ENCODE results near the gene PTBP3.
"Not testable (repeated sequence)": the region's sequence is repeated elsewhere in the genome, so short reads cannot be mapped to it uniquely, and the experiment has no call there.

Gene PTBP3

DNA sequence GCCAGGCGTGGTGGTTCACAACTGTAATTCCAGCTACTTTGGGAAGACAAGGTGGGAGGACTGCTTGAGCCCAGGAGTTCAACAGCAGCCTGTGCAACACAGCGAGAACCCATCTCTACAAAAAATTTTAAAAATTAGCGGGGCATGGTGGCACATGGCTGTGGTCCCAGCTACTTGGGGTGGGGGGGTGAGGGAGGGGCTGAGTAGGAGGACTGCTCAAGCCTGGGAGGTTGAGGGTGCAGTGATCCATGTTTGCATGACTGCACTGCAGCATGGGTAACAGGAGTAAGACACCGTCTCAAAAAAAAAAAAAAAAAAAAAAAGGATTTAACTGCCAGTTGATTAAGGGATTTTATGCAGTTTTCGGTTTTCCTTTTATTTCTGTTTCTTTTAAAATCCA, 65.0 kb downstream of the PTBP3 start:
- DNase-seq, result no peak

DNA sequence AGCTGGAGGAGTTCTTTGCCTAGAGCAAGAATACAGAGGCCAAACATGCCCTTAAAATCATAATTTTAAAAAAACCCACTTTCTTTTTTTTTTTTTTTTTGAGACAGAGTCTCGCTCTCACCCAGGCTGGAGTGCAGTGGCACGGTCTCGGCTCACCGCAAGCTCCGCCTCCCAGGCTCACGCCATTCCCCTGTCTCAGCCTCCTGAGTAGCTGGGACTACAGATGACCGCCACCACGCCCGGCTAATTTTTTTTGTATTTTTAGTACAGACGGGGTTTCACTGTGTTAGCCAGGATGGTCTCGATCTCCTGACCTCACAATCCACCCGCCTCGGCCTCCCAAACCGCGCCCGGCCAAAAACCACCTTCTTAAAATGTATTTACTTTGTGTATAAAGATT, 66.3 kb downstream of the PTBP3 start:
- not testable (repeated sequence) for DNase-seq

DNA sequence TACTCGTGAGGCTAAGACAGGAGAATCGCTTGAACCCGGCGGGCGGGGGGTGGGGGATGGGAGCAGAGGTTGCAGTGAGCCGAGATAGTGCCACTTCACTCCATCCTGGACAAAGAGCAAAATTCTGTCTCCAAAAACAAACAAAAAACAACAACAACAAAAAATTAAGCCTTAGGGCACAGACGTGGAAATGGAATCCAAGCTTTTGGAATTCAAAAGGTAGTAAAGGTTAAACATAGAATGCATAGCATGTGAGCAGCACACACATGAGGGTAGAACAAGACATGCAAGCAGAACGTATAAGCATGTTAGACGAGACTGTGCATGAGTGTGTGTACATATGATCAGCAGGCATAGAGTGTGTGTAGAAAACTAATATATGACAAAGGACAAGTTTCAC, 68.0 kb downstream of the PTBP3 start:
- DNase-seq, result no peak

DNA sequence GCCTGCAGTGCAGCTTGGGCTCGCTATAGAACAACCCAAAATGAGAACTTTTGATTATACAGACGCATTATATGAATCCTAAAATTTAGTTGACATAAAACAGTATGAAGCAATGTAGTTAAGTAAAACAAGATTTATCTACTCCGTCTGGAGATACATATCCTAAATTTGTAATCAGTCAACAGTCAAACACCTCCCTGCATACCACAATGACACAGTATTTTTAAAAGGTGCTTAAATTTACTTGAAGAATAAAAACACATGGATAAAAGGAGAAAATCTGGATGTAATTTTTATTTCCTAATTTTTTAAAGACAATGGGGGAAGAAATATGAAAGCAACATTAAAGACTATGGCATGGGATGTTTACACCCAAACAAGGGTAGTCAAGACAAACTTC, 70.8 kb downstream of the PTBP3 start:
- DNase-seq, result no peak

DNA sequence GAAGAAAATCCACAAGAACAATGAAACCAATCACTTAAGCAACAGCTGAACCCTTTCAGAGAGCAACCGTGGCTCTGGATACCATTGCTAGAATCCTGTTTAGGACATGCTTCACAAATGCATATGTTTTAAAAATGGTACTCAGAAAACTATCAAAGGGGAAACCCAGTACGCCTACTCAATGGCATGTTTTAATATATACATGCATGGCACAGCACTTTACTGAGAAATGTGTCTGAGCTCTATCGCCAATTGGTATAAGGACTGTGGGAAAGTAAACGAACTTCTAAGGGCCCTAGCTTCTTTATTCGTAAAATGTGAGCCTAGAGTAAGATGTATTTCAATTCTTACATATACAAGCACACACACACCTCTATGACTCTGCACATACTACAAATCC, 72.3 kb downstream of the PTBP3 start:
- no peak for DNase-seq

DNA sequence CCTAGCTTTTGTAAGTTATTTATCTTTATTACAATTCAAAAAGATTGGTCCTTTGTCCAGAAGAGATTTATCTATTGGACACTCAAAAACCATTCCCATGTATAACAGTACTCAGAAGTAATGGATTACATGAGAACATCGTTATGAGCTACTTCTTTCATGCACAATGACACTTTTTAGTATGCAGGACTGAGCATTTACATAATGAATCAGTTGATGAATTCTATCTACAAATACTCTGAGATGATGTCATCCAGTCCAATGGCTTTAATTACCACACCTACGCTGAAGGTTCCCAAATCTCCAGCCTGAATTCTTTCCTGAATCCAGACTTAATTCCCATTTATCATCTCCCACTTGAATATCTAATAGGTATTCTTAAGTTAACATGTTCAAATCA, 75.3 kb downstream of the PTBP3 start:
- DNase-seq, result no peak

DNA sequence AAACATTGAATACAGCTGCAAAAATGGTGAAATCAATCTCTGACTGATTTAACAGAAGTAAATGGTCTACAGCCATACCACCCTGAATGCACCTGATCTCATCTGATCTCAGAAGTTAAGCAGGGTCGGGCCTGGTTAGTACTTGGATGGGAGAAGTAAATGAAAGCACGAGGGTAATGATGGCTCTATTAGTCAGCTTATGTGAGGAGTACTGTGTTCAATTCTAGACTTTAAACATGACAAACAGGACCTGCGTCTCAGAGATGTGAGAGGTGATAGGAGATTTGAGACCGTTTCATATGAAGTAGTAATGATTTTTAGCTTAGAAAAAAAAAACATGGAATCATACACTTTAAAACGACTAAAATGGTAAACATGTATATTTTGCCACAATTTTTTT, 81.2 kb downstream of the PTBP3 start:
- DNase-seq, result no peak

DNA sequence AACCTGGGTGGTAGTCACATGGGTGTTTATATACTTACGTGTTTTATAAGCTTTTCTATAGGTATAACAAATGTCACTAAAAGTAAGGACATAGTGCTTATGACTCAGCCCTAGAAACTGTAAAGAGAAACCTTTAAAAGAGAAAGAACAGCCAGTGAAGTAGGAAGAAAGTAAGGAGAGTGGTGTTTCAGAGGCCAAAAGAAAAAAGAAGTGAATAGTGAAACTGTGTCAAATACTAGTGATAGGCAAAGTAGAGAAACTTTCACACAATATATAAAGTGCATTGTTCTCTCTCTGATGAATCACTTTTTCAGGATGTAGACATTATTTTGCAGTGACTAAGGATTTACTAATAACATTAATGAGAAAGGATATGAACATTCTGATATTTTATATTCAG, 84.1 kb downstream of the PTBP3 start:
- no peak for DNase-seq

DNA sequence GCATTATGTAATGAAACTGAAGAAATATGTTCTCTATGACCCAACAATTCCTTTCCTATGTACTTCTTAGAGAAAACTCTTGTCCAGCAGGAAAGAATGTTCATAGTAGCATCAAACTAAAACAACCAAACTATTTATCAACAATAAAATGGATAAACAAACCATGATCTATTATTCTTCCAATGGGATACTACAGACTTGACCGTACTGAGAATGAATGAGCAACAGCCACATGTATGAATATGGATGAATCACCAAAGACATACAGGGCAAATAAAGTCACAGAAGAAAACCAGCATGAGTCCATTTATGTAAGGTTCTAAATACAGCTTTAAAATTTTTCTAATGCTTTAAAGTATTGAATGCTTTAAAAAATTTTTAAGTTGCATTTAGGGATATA, 84.7 kb downstream of the PTBP3 start:
- DNase-seq, result no peak

DNA sequence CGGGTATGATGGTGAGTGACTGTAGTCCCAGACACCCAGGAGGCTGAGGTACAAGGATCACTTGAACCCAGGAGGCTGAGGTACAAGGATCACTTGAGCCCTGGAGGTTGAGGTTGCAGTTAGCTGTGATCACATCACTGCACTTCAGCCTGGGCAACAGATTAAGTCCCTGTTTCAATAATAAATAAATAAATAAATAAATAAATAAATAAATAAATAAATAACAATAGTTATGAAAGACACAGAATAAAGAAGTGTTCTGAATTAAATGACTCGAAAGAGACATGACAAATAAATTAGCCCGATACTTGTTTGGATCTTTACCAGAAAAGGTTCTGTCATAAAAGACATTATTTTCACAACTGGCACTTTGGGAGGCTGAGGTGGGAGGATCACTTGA, 86.3 kb downstream of the PTBP3 start:
- DNase-seq, result no peak

DNA sequence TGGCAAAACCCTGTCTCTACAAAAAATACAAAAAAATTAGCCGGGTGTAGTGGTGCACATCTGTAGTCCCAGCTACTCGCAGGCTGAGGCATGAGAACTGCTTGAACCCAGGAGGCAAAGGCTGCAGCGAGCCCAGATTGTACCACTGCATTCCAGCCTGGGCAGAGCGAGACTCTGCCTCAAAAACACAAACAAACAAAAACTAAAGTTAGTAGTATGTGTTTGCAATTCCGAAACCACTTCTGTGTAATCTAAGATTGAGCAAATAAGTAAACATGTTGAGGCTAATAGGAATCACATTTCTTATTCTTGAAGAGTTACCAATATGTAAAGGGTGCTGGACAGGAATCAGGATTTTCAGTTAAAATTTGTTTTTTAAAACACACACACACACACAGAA, 88.3 kb downstream of the PTBP3 start:
- DNase-seq, result no peak

DNA sequence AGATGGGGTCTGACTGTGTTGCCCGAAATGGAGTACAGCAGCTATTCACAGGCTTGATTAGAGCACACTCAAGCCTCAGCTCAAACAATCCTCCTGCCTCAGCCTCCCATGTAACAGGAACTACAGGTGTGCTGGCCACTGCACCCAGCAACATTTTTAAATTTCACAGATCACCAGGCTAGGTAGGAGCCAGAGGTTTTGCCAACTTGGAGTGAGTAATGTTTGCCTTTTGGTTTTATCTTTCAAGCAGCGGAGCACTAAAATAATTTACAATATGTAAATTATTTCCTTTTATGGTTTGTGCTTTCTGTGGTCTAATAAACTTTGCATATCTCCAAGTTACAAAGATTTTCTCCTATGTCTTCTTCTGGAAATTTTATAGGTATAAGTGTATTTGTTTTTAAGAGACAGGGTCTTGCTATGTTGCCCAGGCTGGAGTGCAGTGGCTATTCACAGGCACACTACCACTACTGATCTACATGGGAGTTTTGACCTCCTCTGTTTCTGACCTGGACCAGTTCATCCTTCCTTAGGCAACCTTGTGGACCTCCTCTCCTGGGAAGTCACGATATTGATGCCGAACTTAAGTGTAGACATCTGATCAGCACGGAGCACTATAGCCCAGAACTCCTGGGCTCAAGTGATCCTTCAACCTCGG, 91.1 kb downstream of the PTBP3 start:
- no peak for DNase-seq

DNA sequence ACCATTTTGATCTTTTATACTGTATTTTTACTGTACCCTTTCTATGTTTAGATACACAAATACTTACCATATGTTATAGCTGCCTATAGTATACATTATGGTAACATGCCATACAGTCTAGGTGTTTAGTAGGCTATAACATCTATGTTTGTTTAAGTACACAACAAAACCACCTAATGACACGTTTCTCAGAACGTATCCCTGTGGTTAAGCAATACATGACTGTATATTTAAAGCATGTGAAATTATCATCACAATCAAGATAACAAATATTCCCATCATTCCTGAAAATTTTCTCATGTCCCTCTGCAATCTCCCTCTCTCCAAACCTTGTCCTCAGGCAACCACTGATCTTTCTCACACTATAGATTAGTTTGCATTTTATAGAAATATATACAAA, 91.9 kb downstream of the PTBP3 start:
- no peak for DNase-seq

DNA sequence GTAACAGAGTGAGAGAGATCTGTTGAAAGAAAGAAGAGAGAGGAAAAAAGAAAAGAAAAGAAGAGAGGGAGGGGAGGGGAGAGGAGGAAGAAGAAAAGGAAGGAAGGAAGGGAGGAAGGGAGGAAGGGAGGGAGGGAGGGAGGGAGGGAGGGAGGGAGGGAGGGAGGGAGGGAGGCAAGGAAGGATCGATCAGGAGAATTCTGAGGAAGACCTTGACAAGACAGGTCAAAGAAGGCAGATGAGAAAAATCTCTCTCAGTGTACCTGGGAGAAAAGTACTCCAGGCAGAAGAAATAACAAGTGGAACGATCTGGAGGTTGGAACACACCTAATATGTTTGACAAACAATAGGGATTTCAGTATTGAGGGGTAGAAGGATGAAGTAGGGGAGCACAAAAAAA, 93.7 kb downstream of the PTBP3 start:
- no peak for DNase-seq

DNA sequence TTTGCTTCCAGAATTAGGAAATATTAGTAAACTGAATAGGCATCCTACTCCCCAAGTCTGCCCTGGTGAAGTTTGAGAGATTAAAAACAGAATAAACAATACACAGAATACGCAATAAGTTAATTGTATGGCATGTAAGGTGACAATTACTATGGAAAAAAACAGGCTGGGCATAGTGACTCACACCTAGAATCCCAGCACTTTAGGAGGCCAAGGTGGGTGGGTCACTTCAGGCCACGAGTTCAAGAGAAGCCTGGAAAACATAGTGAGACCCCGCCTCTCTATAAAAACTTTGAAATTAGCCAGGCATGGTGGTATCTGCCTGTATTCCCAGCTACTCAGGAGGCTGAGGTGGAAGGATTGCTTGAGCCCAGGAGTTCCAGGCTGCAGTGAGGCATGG, 94.1 kb downstream of the PTBP3 start:
- DNase-seq, result no peak

DNA sequence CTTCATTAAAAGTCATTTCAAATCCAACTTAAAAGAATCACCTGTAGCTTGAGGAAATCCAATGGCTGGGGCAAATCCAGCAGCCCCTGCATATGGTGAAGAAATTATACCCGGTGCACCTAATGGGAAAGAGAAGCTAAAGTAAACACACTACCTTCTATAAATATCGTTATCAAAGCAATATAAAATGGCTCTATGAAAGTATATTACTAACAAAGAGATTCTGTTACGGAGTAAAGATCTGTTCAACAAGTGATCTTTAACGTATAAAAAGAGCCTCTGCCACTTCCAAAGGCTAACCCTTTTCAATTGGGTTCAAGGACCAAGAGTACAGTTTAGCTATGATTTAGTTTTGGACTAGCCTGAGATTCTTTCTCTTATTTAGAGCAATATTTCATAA, 98.6 kb downstream of the PTBP3 start:
- DNase-seq, result no peak

DNA sequence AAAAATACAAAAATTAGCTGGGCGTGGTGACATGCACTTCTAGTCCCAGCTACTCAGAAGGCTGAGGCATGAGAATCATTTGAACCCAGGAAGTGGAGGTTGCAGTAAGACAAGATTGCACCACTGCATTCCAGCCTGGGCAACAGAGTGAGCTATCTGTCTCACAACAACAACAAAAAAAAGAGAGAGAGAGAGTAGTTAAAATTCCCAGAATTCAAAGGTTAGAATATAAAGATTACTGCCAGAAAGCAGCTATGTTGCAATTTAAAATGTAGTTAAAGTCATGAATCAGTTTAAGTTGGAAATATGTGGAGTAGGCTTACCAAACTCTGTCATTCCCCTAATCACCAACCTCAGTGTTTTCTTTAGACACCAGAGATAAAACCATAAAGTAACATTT, 99.7 kb downstream of the PTBP3 start:
- no peak for DNase-seq

DNA sequence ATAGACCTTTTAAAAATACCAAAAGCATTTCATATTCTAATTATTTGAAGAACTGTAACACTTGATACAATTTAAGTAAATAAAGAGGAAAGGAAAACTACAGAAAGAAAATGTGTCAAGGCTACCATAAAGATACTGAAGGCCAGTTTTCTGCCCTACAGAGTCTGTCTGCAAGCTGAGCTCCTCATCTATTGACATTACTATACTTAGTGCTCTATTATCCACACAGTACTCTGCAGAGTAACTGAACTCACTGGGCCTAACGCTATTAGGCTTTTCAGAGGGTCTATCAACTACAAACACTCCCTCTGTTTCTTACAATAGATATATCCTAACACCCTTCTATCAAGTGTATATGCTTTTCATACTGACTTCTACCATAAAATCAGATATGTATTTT, 101.2 kb downstream of the PTBP3 start:
- no peak for DNase-seq

DNA sequence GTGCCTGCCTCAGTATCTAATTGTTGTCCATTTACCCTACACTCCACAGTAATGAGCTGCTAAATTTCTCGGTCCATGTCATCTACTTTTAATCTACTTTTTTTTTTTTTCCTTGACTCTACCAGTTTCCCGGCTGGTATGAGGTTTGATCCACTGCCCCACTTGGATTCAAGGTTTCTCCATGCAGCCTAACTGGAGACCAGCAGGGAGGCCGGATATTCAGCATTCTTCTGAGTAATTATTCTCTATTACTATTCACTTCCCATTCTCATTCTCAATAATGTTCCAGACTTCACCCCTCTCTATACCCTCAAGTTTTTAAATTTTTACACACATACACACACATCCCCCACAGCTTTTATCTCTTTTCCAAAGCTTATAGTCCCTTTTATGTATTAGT, 107.3 kb downstream of the PTBP3 start:
- no peak for DNase-seq

DNA sequence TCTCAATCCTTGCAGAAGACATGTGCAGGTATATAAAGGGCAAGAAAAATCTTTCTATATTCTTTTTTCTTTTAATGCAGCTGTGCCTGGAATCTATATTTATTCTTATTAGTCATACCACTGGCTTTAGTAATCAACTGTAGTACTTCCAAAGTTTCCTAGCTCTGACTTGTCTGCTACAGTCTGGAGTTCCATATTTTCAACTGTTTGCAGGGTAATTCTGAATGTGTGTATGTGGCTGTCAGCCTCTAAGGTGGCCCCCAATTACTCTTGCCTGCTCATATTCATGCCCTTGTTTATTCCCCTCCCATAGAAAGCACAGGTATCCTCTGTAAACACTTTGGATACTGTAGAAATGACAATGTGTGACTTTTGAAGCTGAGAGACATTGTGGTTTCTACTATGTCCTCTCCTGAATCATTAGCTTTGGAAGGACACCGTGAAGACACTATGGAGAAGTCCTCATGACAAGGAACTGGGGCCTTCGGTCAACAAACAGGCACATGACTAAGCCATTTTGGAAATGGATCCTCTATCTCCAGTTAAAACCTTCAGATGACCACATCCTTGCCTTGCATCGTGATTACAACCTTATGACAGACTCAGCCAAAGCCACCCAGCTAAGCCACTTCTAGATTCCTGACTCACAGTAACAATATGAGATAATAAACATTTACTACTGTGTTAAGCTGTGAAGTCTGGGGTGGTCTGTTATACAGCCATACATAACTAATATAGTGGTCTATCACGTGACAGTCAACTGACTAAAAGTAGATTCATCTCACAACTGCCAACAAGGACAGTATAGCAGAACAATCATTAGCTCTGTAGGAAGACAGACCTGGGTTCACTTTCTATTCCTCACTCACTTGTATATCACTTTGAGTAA, 108.8 kb downstream of the PTBP3 start:
- DNase-seq, result no peak

DNA sequence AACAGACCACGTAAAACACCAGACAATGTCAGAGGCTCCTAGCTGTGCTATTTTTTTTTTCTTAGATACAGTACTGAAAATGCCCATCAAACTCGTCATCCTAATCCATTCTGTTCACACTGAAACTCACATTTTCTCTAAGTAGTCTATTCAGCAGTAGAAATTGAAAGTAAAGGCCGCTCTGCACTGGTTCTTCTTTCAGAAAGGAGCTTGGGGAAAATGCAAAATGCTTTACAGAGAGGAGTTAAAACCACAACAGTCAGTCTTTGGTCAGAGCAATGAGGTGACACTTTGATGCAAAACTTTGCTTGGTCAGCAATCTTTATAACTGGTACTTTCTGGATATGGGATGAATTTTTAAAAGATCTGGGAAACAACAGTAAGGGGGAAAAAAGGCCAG, 114.5 kb downstream of the PTBP3 start:
- no peak for DNase-seq

DNA sequence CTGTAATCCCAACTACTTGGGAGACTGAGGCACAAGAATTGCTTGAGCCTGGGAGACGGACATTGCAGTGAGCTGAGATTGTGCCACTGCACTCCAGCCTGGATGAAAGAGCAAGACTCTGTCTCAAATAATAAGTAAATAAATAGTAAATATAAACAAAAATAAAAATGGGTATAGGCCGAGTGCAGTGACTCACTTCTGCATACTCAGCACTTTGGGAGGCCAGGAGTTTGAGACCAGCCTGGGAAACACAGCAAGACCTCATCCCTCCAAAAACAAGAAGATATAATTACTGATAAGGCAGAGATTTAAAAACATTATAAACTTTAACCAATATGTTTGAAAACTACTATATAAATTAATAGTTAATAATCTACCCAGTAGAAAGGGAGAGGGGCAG, 120.5 kb downstream of the PTBP3 start:
- DNase-seq, result no peak

DNA sequence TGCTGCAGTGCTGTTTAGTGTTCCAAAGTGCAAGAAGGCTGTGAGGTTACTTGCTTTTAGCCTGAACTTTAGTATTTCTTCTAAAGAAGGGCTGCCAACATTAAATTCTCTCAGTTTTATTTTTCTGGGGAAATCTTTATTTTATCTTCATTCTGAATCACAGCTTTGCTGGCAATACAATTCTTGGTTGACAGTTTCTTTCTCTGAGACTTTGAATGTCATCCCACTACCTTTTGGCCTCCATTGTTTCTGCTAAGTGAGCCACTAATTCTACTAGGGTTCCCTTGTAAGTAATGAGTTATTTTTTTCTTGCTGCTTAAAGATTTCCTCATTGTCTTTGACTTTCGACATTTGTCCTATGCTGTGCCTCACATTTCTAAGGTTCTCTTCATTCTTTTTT, 126.0 kb downstream of the PTBP3 start:
- no peak for DNase-seq

DNA sequence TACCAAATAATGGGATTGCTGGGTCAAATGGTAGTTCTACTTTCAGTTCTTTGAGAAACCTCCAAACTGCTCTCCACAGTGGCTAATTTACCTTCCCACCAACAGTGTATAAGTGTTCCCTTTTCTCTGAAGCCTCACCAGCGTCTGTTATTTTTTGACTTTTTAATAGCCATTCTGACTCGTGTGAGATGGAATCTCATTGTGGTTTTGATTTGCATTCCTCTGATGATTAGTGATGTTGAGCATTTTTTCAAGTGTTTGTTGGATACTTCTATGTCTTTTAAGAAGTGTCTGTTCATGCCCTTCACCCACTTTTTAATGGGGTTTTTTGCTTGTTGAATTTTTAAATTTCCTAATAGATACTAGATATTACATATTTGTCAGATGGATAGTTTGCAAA, 129.9 kb downstream of the PTBP3 start:
- no peak for DNase-seq

DNA sequence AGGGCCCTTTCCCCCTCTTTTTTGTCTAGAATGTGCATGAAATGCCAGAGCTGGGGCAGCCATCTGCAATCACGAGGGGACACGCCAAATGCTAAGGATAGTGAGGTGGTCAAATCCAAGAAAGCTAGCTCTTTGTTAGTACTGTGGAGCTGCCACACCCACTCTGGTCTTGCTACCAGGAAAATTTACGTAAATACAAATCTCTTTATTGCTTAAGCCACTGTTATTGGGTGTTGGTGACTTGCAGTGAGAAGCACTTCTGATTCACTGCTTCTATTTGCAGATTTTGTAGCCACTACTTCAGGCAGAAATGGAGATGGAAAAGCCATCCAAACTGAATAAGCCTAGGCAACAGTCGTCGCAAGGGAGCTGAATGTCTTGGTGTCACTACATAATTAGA, 132.7 kb downstream of the PTBP3 start:
- DNase-seq, result no peak
